GM18507 (cell line): ENCODE measurements around the gene DGKQ.
A peak's percentile ranks its signal among the peaks of the same experiment; 100 is the strongest.

ENCODE experiments used
- DNase-seq: peaks from one replicate; pipeline ENCODE4 v3.0.0; 2011; ENCODE audit warnings: low read depth; ENCODE audit not compliant: insufficient read length; ENCODE audit errors: extremely low spot score
- FAIRE-seq: peaks from 2 replicates; lab custom pipeline; 2011; peaks lifted over from hg19 to GRCh38; lab: Jason Lieb, UNC

DGKQ gene

GRCh38 chr4:996030-996996, 22.9 kb upstream of the DGKQ start:
- FAIRE-seq (no peak), DNase-seq (no peak)

- FAIRE-seq = no peak
- DNase-seq = no peak
Observed at GRCh38 chr4:995311-996026, 22.1 kb upstream of the DGKQ start.

GRCh38 chr4:993111-994029, 20.0 kb upstream of the DGKQ start, which contains the start of gene SLC26A1:
Gene SLC26A1 (minus strand): TSS chr4:993404. CDS start chr4:991703, 1,701 bp downstream.
- DNase-seq = no peak
- FAIRE-seq = no peak

DNA sequence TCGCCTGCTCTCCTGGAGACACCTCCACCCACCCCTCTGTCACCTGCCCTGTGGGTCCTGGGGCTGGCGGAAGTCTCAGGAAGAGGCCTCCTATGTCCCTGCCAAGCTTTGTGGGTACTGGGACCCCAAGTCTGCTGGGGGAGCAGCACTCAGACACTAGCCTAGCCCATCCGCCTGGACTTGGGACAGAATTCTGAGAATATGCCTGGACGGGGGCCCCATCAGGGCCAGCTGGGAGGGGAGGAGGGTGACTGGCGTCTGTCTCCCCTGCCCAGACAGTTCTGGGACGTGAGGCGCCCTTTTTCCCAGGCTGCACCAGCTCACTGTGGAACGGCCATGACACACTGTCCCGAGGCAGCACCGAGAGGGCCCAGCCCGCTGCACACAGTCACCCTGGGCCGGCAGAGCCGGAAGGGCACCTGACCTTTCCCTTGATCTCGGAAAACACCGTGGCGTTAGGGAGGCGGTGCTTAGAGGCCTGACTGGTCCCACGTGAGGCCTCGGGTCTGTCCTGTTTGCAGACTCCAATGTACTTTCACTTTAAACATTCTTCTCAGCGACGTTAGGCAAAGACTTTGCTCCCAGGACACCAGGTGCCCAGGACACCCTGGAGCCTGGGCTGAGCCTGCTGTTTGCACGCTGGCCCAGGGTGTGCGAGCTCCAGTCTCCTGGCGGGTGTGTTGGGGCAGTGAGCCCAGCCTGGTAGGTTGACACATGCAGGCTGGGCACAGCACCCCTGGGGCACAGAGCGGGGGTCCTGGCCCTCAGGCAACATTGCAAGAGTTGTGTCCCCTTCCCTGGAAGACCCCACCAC, 19.1 kb upstream of the DGKQ start:
- DNase-seq (no peak), FAIRE-seq (no peak)

GRCh38 chr4:991451-992296, 18.3 kb upstream of the DGKQ start:
- DNase-seq = no peak
- no peak for FAIRE-seq

- DNase-seq (no peak), FAIRE-seq (no peak)
Observed at GRCh38 chr4:990746-991367, 17.5 kb upstream of the DGKQ start.

GRCh38 chr4:989722-990471, 16.5 kb upstream of the DGKQ start:
- FAIRE-seq (no peak), DNase-seq (no peak)

- DNase-seq = no peak
- no peak for FAIRE-seq
Observed at GRCh38 chr4:988726-989721, 15.7 kb upstream of the DGKQ start.

- DNase-seq (no peak), FAIRE-seq (no peak)
Observed at GRCh38 chr4:987624-988513, 14.5 kb upstream of the DGKQ start.

DNA sequence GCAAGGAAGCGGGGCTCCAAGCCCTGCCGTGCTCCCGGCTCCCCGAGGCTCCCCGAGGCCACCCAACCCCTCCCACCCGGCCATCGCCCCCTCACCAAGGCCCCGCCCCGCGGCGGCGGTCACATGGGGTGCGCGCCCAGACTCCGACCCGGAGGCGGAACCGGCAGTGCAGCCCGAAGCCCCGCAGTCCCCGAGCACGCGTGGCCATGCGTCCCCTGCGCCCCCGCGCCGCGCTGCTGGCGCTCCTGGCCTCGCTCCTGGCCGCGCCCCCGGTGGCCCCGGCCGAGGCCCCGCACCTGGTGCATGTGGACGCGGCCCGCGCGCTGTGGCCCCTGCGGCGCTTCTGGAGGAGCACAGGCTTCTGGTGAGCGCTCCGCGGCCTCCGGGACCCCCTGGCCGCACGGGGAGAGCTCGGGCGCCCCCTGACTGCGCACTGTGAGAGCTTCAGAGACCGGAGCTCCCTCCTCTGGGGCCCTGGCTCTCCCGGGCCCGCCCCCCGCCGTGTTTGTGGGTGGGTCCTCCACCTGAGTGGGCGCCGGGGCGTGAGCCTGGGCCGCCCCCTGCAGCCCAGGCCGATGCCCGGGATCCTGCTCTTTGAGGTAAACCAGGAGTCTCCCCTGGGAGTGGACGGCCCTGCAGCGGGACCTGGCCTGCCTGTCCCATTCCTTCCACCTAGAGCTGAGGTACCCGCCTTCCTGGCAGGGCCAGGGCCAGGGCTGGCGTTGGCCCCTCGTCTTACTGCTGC, 13.7 kb upstream of the DGKQ start, which contains the start of gene IDUA:
TSS of gene IDUA (plus strand) at position 166 of the 745 bp plus-strand sequence. CDS start at position 207, 41 bp downstream.
- FAIRE-seq = peak; percentile 54
- DNase-seq = peak; percentile 67

GRCh38 chr4:986428-986878, 13.1 kb upstream of the DGKQ start:
- FAIRE-seq = no peak
- DNase-seq = no peak

- FAIRE-seq (no peak), DNase-seq (no peak)
Observed at GRCh38 chr4:985123-985830, 11.9 kb upstream of the DGKQ start.

DNA sequence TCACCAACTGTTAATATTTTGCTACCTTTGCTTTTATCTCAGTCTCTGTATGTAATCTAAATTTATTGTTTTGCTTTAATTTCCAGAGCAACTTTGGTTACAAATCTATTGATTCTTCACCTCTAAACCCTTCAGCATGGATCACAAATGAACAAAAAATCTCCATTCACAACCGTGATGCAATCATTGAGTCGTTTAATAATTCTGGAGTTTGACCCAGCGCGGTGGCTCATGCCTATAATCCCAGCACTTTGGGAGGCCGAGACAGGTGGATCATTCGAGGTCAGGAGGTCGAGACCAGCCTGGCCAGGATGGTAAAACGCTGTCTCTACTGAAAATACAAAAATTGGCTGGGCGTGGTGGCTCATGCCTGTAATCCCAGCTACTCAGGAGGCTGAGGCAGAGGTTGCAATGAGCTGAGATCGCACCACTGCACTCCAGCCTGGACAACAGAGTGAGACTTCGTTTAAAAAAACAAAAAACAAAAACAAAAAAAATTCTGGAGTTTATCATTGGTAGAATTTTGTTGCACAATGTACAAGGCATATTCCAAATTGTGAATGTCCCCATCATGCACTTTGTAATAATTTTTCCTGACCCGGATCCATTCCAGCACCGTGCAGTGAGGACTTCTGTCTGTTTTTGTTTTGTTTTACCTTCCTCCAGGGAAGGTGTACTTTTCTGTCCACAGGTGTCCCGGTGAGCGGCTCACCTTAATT, 11.1 kb upstream of the DGKQ start:
- DNase-seq (no peak), FAIRE-seq (no peak)
